IgD-negative memory B cell (primary cell): ENCODE results near the gene TIMP2. TPM values are rescaled to one million over a fixed set of nuclear protein-coding genes. Genes with fewer than 3 reads are reported as not detected.
A peak's percentile ranks its signal among the peaks of the same experiment; 100 is the strongest.
"Not testable (repeated sequence)": the region's sequence is repeated elsewhere in the genome, so short reads cannot be mapped to it uniquely, and the experiment has no call there.

ENCODE experiments used
- H3K27ac Mint-ChIP-seq, 3 donors: one replicate each; pipeline ENCODE4 v1.8.0; 2020 to 2022; ENCODE audit warnings: mild to moderate bottlenecking in 3 of 3, mixed read lengths in 3 of 3, moderate library complexity in 1 of 3
- H3K27me3 Mint-ChIP-seq: one replicate; pipeline ENCODE4 v1.8.0; 2021; ENCODE audit warnings: mixed read lengths
- H3K36me3 Mint-ChIP-seq: one replicate; pipeline ENCODE4 v1.8.0; 2020; ENCODE audit warnings: mild to moderate bottlenecking, mixed read lengths
- H3K4me1 Mint-ChIP-seq, 3 donors: one replicate each; pipeline ENCODE4 v1.8.0; 2020 to 2022; ENCODE audit warnings: mixed read lengths in 3 of 3, mild to moderate bottlenecking in 1 of 3
- H3K4me3 Mint-ChIP-seq, 4 donors: one replicate each; pipeline ENCODE4 v1.8.0; 2020 to 2022; ENCODE audit warnings: mild to moderate bottlenecking in 4 of 4, mixed read lengths in 4 of 4, moderate library complexity in 3 of 4
- H3K9me3 Mint-ChIP-seq, 3 donors: one replicate each; pipeline ENCODE4 v1.8.0; 2020 to 2021; ENCODE audit warnings: mixed read lengths in 3 of 3, mild to moderate bottlenecking in 1 of 3
- polyA plus RNA-seq: library from polyadenylated mRNA; unstranded; fragments of 300-500 nt; fragmentation: Illumina TruSeq; gene quantifications from one replicate; pipeline ENCODE4 v1.2.3, GENCODE V29; 2021

Gene TIMP2
- polyA plus RNA-seq, 1 donor from 2014 or later, result 0.34 TPM

DNA sequence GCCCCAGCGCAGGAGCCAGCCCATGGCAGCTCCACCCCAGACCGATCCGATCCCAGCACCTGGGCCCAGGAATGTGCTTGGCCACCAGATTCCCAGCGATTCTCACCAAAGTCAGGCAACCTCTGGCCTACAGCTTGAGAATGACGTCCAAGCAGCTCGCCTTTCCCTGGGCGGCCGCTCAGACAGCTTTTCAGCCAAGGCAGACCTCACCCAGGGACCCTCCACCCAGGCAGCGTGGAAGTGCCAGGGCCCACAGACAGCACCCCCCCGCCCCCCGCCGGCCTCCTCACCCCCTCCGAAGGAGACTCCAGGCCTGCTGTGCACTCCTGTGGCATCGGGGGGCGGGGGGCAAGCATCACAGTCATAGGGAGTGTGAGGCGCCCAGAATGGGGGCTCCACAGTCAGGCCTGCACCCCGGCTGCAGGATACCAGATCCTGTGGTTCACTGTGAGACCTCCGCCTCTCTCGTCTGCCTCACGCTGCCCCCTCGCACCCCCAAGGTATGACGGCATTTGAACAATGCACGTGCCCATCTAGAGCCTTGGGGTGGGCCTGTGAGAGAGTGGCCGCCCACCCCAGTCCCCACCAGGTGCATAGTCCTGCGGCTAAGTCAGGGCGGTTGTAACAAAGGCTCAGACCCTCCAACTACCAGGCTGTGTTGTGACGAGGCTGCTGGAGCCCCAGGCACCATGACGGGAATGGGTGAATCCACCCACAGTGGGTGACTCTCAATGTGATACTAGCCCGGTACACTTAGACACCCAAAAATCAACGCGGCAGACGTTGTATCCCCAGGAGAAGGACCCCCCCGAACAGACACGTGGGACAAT, 28.1 kb downstream of the TIMP2 start:
- H3K4me3 Mint-ChIP-seq, result no peak overlapping the region
- H3K27ac Mint-ChIP-seq, result no peak overlapping the region
- H3K27me3 Mint-ChIP-seq, result peaks cover 3% of the 10 kb centered on the region
- H3K4me1 Mint-ChIP-seq, result peaks cover 5 to 15% (median 12%) of the 10 kb centered on the region in 3 donors
- H3K9me3 Mint-ChIP-seq, result no peaks in the 10 kb centered on the region
- H3K36me3 Mint-ChIP-seq, result peaks cover 2% of the 10 kb centered on the region

DNA sequence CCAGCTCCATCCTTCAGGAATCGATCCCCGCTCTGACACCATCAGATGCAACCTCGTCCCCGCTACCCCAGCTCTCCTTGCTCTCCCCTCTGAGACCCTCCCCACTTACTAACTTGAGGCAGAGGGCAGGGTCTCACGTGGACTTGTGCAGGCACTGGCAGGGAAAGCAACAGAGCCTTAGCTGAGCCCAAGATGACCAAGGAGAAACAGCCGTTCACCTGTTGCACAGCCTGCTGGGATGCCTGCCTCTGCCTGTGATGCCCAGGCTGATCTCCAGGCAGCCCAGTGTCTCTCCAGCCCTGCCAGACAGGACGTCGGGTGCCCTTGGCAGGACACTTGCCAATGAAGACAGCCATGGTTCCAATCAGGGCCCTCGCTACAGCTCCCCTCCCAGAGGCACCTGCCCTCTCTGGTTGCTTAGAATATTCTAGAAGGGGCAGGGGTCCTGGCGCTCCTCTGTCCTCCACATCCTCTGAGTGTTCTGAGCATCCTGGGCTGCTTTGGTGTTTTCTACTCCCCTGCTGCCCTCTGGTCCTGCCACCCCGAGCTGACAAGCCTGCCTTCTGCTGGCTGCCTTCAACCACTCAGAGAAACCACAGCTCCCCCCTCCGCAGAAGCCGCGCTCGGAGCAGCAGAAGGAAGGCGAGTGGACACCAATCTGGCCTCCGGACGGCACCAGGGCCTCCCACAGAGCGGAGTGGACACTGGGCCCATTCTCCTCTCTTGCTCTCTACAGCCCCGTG, 28.9 kb downstream of the TIMP2 start:
- Mint-ChIP-seq H3K9me3 (no peaks in the 10 kb centered on the region), H3K27me3 (peaks cover 3% of the 10 kb centered on the region), H3K27ac (no peak overlapping the region), H3K4me3 (no peak overlapping the region), H3K4me1 (peaks cover 10 to 20% (median 20%) of the 10 kb centered on the region in 3 donors), H3K36me3 (peaks cover 2% of the 10 kb centered on the region)

DNA sequence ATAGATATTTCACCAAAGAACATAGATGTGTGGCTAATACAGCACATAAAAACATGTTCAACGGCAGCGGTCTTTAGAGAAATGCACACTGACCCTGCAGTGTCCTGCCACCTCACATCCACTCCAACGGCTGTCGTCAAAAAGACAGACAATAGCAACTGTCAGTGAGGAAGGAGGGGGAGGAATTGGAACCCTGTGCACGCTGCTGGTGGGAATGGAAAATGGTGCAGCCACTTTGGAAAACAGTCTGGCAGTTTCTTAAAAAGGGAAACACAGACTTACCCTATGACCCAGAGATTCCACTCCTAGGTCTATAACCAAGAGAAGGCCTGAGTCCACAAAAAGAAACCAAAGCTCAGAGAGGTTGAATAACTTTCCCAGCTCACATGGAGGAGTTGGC, 29.9 kb downstream of the TIMP2 start:
- H3K36me3 Mint-ChIP-seq, result peaks cover 2% of the 10 kb centered on the region
- no peak overlapping the region for H3K4me3 Mint-ChIP-seq
- H3K9me3 Mint-ChIP-seq, result no peaks in the 10 kb centered on the region
- H3K27me3 Mint-ChIP-seq, result peaks cover 3% of the 10 kb centered on the region
- peaks cover 20 to 30% (median 29%) of the 10 kb centered on the region in 3 donors for H3K4me1 Mint-ChIP-seq
- H3K27ac Mint-ChIP-seq, result no peak overlapping the region

DNA sequence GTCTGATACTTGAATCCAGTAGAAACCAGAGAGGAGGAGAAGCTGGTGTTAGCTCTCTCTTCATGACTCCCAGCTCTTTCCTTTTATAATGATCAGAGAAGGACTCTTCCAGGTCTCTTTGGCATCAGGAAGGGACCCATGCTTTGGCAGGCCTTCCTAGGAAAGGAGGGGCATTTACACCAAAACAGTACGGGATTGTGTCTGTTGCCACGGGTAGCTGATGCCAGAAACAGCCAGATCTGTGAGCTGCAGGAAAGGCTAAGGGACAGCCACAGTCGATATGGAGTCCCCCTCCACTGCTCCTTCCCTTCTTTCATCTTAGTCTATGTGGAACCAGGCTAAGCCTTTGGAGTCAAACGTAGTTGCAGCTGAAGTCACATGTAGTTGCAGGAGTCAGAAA, 31.5 kb downstream of the TIMP2 start:
- peak overlapping the region in 2 of 4 donors; percentile 31 to 70 for H3K4me3 Mint-ChIP-seq
- peaks cover 2% of the 10 kb centered on the region for H3K36me3 Mint-ChIP-seq
- H3K9me3 Mint-ChIP-seq, result no peaks in the 10 kb centered on the region
- no peak overlapping the region for H3K27ac Mint-ChIP-seq
- H3K27me3 Mint-ChIP-seq, result peaks cover 4% of the 10 kb centered on the region
- H3K4me1 Mint-ChIP-seq, result peaks cover 33 to 40% (median 34%) of the 10 kb centered on the region in 3 donors

DNA sequence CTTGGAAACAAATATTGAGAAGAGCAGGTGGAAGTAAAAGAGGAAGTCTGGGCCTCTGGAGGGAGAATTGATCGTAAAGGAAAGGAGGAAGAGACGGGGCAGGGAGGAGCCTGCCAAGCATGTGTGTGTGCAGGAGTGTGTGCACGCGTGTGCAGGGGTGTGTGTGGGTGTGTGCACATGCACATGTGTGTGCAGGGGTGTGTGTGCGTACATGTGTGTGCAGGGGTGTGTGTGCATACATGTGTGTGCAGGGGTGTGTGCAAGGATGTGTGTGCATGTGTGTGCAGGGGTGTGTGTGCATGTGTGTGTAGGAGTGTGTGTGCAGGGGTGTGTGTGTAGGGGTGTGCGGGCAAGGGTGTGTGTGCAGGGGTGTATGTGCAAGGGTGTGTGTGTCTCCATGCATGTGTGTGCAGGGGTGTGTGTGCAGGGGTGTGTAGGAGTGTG, 32.2 kb downstream of the TIMP2 start:
- peaks cover 2% of the 10 kb centered on the region for H3K36me3 Mint-ChIP-seq
- peak overlapping the region in 1 of 4 donors; percentile 82 for H3K4me3 Mint-ChIP-seq
- peaks cover 7% of the 10 kb centered on the region for H3K27me3 Mint-ChIP-seq
- no peaks in the 10 kb centered on the region for H3K9me3 Mint-ChIP-seq
- peaks cover 36 to 43% (median 36%) of the 10 kb centered on the region in 3 donors for H3K4me1 Mint-ChIP-seq
- H3K27ac Mint-ChIP-seq, result peak overlapping the region in 1 of 3 donors; percentile 83

DNA sequence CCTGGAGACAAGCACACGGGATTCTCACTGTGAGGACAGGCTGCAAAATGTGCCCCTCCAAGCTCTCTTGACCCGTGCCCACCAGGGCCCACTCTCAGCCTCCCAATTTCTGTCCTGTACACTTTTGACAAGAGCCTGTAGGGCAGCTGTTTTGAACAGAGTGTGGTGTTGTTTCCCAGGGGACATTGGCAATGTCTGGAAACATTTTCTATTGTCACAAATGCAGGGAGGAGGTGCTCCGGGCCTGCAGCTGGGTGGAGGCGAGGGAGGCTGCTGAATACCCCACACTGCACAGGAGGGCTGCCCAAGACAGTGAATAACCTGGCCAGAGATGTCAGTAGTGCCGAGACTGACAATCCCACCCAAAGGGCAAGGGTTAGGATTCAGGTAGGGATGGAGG, 32.7 kb downstream of the TIMP2 start:
- Mint-ChIP-seq H3K27ac (peak overlapping the region in 2 of 3 donors; percentile 49 to 83), H3K9me3 (no peaks in the 10 kb centered on the region), H3K36me3 (peaks cover 5% of the 10 kb centered on the region), H3K4me1 (peaks cover 36 to 46% (median 39%) of the 10 kb centered on the region in 3 donors), H3K27me3 (peaks cover 7% of the 10 kb centered on the region), H3K4me3 (peak overlapping the region in 2 of 4 donors; percentile 68 to 82)

DNA sequence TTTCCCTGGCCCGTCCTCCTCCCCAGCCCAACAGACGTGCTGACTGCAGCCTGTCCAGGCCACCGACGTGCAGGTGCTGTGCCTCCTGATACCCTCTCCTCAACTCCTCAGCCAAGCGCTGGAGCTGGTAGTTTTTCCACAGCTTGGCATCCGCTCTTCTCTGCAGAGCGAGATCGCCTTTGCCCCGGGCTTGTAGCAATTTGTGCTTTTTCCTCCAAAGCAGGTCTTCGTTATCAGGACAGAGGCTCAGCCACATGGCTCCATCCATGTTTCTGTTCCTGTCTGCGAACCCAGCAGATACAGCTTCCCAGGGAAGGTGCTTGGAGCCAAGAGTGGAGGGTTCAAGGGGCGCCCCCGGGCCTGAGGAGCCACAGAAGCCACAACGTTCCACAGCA, 33.1 kb downstream of the TIMP2 start:
- Mint-ChIP-seq H3K36me3 (peaks cover 5% of the 10 kb centered on the region), H3K9me3 (no peaks in the 10 kb centered on the region), H3K27me3 (peaks cover 7% of the 10 kb centered on the region), H3K4me3 (peak overlapping the region in 2 of 4 donors; percentile 57 to 80), H3K27ac (peak overlapping the region; percentile 49 to 88 (median 50)), H3K4me1 (peaks cover 36 to 46% (median 39%) of the 10 kb centered on the region in 3 donors)

DNA sequence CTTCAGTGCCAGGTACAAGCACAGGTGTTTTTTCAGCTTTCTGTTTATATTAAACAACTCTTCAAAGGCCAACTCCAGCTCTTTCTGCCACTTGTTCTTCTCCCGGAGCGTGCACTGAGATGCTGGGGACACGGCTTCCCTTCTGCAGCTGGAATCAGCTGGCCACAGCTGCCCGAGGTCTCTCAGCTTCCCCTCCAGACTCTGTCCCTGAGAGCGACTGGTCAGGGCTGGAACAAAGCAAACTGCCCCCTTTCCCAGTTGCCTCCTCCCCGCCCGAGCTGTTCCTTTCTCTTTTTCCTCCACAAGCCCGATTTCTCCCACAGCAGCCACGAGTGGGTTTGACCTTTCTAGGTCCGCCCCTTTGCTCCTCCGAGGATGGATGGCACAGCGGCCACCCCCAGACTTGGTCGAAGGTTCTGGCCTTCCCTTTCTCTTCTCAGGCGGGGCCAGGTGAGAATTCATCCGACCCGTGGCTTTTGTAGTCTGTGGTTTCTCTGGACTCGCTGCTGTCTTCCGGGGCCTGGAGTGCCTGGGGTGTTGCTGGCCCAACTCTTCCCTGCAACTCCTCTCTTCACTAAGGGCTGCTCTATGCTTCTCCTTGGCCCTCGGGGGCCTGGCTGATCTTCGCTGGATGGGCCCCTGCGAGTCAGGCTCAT, 33.7 kb downstream of the TIMP2 start:
- H3K4me1 Mint-ChIP-seq, result peaks cover 36 to 49% (median 44%) of the 10 kb centered on the region in 3 donors
- peak overlapping the region in 3 of 4 donors; percentile 57 to 80 (median 78) for H3K4me3 Mint-ChIP-seq
- no peaks in the 10 kb centered on the region for H3K9me3 Mint-ChIP-seq
- peak overlapping the region; percentile 88 to 98 (median 95) for H3K27ac Mint-ChIP-seq
- peaks cover 5% of the 10 kb centered on the region for H3K36me3 Mint-ChIP-seq
- peaks cover 7% of the 10 kb centered on the region for H3K27me3 Mint-ChIP-seq

DNA sequence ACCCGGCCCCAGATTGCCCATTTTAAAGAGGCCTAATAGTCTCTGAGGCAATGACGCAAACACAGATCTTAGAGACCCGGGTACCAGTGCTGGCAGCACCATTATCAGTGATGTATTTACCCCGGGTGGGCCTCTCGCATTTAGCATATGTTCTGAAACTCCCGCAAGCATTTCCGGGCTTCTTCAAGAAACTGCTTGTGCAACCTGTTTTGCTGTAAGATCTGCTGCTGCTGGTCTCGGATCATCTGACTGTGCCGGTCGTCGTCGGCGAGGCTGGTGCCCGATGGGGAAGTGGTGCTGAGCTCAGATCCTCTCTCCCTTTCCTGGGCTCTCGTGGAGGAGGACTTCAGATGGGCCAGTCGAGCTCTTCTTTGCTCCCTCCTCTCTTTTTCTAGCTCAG, 34.7 kb downstream of the TIMP2 start:
- Mint-ChIP-seq H3K27ac (peak overlapping the region; percentile 95 to 98 (median 97)), H3K36me3 (peaks cover 5% of the 10 kb centered on the region), H3K9me3 (no peaks in the 10 kb centered on the region), H3K4me3 (peak overlapping the region; percentile 70 to 97 (median 86)), H3K4me1 (peaks cover 36 to 52% (median 44%) of the 10 kb centered on the region in 3 donors), H3K27me3 (peaks cover 7% of the 10 kb centered on the region)

DNA sequence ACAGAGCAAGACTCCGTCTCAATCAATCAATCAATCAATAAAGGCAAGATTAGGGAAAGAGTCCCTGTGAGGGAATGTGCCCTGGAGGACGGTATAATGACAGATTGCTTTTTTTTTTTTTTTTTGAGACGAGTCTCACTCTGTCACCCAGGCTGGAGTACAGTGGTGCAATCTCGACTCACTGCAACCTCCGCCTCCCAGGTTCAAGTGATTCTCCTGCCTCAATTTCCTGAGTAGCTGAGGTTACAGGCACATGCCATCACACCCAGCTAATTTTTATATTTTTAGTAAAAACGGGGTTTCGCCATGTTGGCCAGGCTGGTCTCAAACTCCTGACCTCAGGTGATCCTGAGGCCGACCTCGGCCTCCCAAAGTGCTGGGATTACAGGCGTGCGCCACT, 35.1 kb downstream of the TIMP2 start:
- not testable (repeated sequence) for H3K27me3 Mint-ChIP-seq, H3K36me3 Mint-ChIP-seq, H3K9me3 Mint-ChIP-seq
- H3K4me1 Mint-ChIP-seq, result peaks cover 36 to 53% (median 44%) of the 10 kb centered on the region in 3 donors
- H3K4me3 Mint-ChIP-seq, result peak overlapping the region; percentile 85 to 97 (median 90)
- peak overlapping the region; percentile 95 to 98 (median 97) for H3K27ac Mint-ChIP-seq

DNA sequence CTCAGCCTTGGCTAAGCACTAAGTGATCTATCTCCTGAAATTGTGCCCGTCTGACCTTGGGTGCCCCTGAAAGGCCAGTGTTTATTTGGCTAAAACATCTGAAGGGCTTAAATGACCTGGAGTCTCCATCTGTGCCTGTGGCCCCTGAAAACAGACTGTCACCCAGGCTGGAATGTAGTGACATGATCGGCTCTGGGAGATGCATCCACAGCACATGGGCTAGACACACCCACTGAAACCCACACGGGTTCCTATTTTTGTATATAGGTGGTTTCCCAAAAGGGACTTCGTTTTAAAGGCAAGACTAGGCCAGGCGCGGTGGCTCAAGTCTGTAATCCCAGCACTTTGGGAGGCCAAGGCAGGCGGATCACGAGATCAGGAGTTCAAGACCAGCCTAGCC, 35.7 kb downstream of the TIMP2 start:
- Mint-ChIP-seq H3K4me1 (peaks cover 33 to 52% (median 43%) of the 10 kb centered on the region in 3 donors), H3K27me3 (peaks cover 9% of the 10 kb centered on the region), H3K4me3 (peak overlapping the region; percentile 85 to 97 (median 90)), H3K9me3 (no peaks in the 10 kb centered on the region), H3K36me3 (peaks cover 7% of the 10 kb centered on the region), H3K27ac (peak overlapping the region; percentile 95 to 98 (median 97))

DNA sequence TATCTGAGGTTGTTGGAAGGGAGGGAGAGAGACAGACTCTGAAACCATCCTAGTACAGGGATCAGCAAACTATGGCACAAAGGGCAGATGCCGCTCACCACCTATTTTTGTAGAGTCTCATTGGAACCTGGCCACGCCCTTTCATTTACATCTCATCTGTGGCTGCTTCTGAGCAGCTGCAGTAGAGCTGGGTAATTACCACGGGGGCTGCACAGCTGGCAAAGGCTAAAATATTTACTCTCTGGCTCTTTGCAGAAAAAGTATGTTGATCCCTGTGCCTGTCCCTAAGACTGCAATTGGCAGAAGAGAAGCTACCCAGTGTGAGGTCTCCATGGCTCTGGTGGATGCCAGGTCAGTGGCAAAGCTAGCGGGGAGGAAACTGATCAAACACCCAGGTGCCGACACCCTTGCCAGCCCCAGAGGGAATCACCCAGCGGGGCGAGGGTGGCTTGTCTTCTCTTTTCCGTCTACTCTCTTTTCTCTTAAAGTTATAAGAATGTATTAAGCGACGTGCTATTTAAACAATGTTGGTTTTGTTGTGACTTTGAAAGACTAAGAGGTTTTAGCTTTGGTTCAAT, 36.2 kb downstream of the TIMP2 start:
- Mint-ChIP-seq H3K27ac (peak overlapping the region; percentile 95 to 98 (median 97)), H3K27me3 (peaks cover 9% of the 10 kb centered on the region), H3K36me3 (peaks cover 7% of the 10 kb centered on the region), H3K4me1 (peaks cover 31 to 52% (median 42%) of the 10 kb centered on the region in 3 donors), H3K4me3 (peak overlapping the region; percentile 85 to 97 (median 90)), H3K9me3 (no peaks in the 10 kb centered on the region)

DNA sequence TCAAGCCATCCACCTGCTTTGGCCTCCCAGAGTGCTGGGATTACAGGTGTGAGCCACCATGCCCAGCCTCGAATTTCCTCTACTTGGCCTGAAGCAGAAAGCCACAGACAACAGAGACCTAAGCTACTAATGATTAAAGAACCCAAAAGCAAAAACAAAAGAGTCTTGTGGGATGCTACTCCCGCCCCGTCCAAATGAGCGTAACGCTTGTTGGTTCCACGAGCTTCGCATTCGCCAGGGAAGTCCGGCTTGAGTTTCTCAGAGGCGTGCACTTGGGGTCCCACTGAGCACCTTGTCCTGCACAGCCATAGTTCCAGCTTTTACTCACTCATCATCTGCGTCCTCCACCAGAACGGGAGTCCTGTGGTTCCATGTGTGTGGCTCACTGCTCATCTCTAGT, 38.2 kb downstream of the TIMP2 start:
- H3K9me3 Mint-ChIP-seq, result no peaks in the 10 kb centered on the region
- H3K4me3 Mint-ChIP-seq, result peak overlapping the region in 1 of 4 donors; percentile 31
- H3K27me3 Mint-ChIP-seq, result peaks cover 16% of the 10 kb centered on the region
- H3K4me1 Mint-ChIP-seq, result peaks cover 34 to 40% (median 38%) of the 10 kb centered on the region in 3 donors
- peaks cover 4% of the 10 kb centered on the region for H3K36me3 Mint-ChIP-seq
- no peak overlapping the region for H3K27ac Mint-ChIP-seq

DNA sequence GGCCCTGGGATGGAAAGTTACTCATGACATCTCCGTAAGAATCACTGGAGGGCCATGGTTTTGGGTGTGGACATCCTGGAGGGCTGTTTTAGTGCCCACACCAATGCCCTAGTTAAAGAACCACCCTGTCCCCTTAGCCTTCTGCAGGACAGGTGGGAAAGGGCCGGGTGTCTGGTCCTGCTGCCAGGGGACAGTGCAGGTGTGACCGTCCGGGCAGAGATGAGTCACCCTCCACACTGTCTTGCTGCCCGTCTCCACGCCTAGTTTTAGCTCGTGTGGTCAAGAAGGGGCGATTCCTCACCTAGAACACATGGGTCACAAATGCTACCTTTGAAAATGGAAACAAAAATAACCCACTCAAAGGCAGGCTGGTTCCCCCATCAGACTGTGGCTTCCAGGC, 39.2 kb downstream of the TIMP2 start:
- Mint-ChIP-seq H3K36me3 (peaks cover 4% of the 10 kb centered on the region), H3K9me3 (no peaks in the 10 kb centered on the region), H3K4me3 (peak overlapping the region in 1 of 4 donors; percentile 41), H3K27ac (no peak overlapping the region), H3K27me3 (peaks cover 16% of the 10 kb centered on the region), H3K4me1 (peaks cover 26 to 30% (median 30%) of the 10 kb centered on the region in 3 donors)
